ENCODE results near the gene UBASH3B.

Gene UBASH3B

DNA sequence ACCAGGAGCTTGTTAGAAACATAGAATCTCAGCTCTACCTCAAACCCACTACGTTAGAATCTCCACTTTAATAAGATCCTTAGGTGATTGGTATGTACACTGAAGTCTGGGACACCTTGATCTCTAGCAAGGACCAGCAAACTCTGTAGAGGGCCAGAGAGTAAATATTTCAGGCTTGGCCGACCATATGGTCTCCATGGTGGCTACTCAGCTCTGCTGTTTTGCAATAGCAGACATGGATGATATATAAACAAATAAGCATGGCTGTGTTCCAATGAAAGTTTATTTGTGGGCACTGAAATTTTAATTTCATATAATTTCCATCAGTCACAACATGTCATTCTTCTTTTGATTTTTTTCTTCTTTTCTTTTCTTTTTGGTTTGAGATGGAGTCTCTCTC is 23.9 kb downstream of the UBASH3B start:
- no peak overlapping the region for H3K27ac ChIP-seq (ENCODE audit: low read length)
- H3K9me2 ChIP-seq (replicated peaks; ENCODE audit: insufficient read depth, low read length), result no peaks in the 10 kb centered on the region
- H3K27me3 ChIP-seq (replicated peaks; ENCODE audit: insufficient read depth, low read length), result no peaks in the 10 kb centered on the region
- no peak overlapping the region for H2AFZ ChIP-seq (ENCODE audit: low read length)
- no peak for DNase-seq
- H3F3A ChIP-seq (ENCODE audit: insufficient read depth, low read length), result no peaks in the 10 kb centered on the region
- H3K9me3 ChIP-seq (replicated peaks; ENCODE audit: insufficient read depth, low read length), result no peaks in the 10 kb centered on the region
- H4K20me1 ChIP-seq (ENCODE audit: insufficient read depth, low read length), result no peaks in the 10 kb centered on the region
- H3K79me2 ChIP-seq (ENCODE audit: low read length), result no peaks in the 10 kb centered on the region
- no peak overlapping the region for H3K4me2 ChIP-seq (ENCODE audit: low read depth, low read length)
- H3K4me1 ChIP-seq (ENCODE audit: low read length), result no peaks in the 10 kb centered on the region
- H3K9ac ChIP-seq (ENCODE audit: low read length), result no peak overlapping the region
- H3K36me3 ChIP-seq (replicated peaks; ENCODE audit: insufficient read depth, low read length), result no peaks in the 10 kb centered on the region
- H3K4me3 ChIP-seq (ENCODE audit: low read length), result no peak overlapping the region
- no peak for TF ChIP-seq EZH2 (optimal IDR thresholded peaks at IDR 0.05; ENCODE audit: low read depth, low read length)
- TF ChIP-seq, protein P1, sequence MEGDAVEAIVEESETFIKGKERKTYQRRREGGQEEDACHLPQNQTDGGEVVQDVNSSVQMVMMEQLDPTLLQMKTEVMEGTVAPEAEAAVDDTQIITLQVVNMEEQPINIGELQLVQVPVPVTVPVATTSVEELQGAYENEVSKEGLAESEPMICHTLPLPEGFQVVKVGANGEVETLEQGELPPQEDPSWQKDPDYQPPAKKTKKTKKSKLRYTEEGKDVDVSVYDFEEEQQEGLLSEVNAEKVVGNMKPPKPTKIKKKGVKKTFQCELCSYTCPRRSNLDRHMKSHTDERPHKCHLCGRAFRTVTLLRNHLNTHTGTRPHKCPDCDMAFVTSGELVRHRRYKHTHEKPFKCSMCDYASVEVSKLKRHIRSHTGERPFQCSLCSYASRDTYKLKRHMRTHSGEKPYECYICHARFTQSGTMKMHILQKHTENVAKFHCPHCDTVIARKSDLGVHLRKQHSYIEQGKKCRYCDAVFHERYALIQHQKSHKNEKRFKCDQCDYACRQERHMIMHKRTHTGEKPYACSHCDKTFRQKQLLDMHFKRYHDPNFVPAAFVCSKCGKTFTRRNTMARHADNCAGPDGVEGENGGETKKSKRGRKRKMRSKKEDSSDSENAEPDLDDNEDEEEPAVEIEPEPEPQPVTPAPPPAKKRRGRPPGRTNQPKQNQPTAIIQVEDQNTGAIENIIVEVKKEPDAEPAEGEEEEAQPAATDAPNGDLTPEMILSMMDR (IDR thresholded peaks at IDR 0.05; ENCODE audit: low read length), result no peak
- TF ChIP-seq EZH2phosphoT487 (IDR thresholded peaks at IDR 0.05; ENCODE audit: low read length), result no peak

DNA sequence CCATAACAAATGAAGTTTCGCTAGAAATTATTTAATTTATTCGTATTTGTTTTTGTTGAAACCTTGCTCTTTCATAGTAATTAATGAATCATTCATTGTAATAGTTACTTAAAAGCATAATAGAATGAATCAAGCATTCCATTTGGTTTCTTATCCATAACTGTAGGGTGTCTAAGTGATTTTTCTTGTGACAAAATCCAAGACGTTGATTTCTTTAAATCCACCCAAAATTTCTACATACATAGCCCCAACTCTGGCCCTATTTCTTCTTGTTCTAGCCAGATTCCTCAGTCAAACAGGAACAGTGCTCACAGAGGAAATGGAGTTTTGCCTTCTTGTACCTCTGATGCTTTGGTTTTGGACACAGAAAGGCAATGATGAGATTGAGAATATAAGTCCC is 25.5 kb downstream of the UBASH3B start:
- Histone ChIP-seq H3F3A (ENCODE audit: insufficient read depth, low read length) (no peaks in the 10 kb centered on the region), H3K9me3 (replicated peaks; ENCODE audit: insufficient read depth, low read length) (no peaks in the 10 kb centered on the region), H3K9ac (ENCODE audit: low read length) (no peak overlapping the region), H3K4me1 (ENCODE audit: low read length) (no peaks in the 10 kb centered on the region), H4K20me1 (ENCODE audit: insufficient read depth, low read length) (no peaks in the 10 kb centered on the region), H3K79me2 (ENCODE audit: low read length) (no peaks in the 10 kb centered on the region), H3K9me2 (replicated peaks; ENCODE audit: insufficient read depth, low read length) (no peaks in the 10 kb centered on the region), H3K27ac (ENCODE audit: low read length) (no peak overlapping the region), H3K36me3 (replicated peaks; ENCODE audit: insufficient read depth, low read length) (no peaks in the 10 kb centered on the region), H2AFZ (ENCODE audit: low read length) (no peak overlapping the region), H3K4me3 (ENCODE audit: low read length) (no peak overlapping the region), H3K4me2 (ENCODE audit: low read depth, low read length) (no peak overlapping the region), H3K27me3 (replicated peaks; ENCODE audit: insufficient read depth, low read length) (no peaks in the 10 kb centered on the region)
- no peak for DNase-seq
- TF ChIP-seq EZH2phosphoT487 (IDR thresholded peaks at IDR 0.05; ENCODE audit: low read length) (no peak), EZH2 (optimal IDR thresholded peaks at IDR 0.05; ENCODE audit: low read depth, low read length) (no peak)
- TF ChIP-seq, protein P1 (IDR thresholded peaks at IDR 0.05; ENCODE audit: low read length), result no peak

DNA sequence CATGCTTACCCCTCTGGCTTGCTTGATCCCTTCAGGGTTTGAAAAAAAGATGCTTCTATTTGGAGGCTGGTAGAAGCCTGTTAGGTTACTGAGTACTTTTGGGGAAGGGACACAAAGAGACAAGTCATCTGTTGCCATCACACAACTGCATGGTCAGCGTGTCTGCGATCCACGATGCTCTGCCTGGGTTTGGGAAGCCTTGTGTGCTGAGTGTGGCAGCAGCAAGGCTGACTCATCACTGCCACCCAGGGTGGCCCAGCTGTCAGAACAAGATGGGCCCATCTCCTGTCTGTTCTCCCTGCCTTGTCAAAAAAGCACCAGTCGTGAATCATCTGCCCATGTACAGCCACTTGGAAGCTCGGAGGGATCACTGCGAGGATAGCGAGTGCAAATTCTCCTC is 26.2 kb downstream of the UBASH3B start:
- Histone ChIP-seq H3K27ac (ENCODE audit: low read length) (no peak overlapping the region), H3K79me2 (ENCODE audit: low read length) (no peaks in the 10 kb centered on the region), H3K36me3 (replicated peaks; ENCODE audit: insufficient read depth, low read length) (no peaks in the 10 kb centered on the region), H3F3A (ENCODE audit: insufficient read depth, low read length) (no peaks in the 10 kb centered on the region), H3K9ac (ENCODE audit: low read length) (no peak overlapping the region), H3K4me3 (ENCODE audit: low read length) (no peak overlapping the region), H3K4me2 (ENCODE audit: low read depth, low read length) (no peak overlapping the region), H3K27me3 (replicated peaks; ENCODE audit: insufficient read depth, low read length) (no peaks in the 10 kb centered on the region), H4K20me1 (ENCODE audit: insufficient read depth, low read length) (no peaks in the 10 kb centered on the region), H3K4me1 (ENCODE audit: low read length) (no peaks in the 10 kb centered on the region), H3K9me2 (replicated peaks; ENCODE audit: insufficient read depth, low read length) (no peaks in the 10 kb centered on the region), H3K9me3 (replicated peaks; ENCODE audit: insufficient read depth, low read length) (no peaks in the 10 kb centered on the region), H2AFZ (ENCODE audit: low read length) (no peak overlapping the region)
- TF ChIP-seq EZH2 (optimal IDR thresholded peaks at IDR 0.05; ENCODE audit: low read depth, low read length) (no peak), EZH2phosphoT487 (IDR thresholded peaks at IDR 0.05; ENCODE audit: low read length) (no peak)
- TF ChIP-seq, protein P1 (IDR thresholded peaks at IDR 0.05; ENCODE audit: low read length), result no peak
- DNase-seq, result no peak

Measured in MM.1S (cell line).